GM18502 (cell line): ENCODE measurements around the gene LPCAT1.
"Not testable (repeated sequence)": the region's sequence is repeated elsewhere in the genome, so short reads cannot be mapped to it uniquely, and the experiment has no call there.

Source experiments
- ATAC-seq: cut with Tn5 transposase; IDR thresholded peaks from one replicate; pipeline ENCODE4 v1.9.1; 2021; ENCODE audit warnings: mild to moderate bottlenecking; ENCODE audit not compliant: unreplicated experiment, poor library complexity

The LPCAT1 gene

DNA sequence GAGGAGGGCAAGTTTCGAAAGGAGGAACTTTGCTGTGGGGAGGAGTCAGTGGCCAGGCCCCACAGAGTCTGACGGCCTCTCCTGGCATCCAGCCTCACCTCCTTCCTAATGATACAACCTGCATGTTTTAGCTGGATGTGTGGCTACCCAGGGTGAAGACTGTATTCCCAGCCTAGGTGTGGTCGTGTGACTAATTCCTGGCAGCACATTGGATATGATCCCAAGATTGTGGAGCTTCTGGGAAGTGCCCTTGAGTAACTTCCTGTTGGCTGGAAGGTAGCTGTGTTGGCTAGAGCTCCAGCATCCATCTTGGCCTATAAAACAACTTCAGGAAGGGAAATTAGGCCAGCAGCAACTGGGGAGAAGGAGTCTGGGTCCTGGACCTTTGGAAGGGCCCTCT is 19.0 kb upstream of the LPCAT1 start:
- no peak for ATAC-seq

DNA sequence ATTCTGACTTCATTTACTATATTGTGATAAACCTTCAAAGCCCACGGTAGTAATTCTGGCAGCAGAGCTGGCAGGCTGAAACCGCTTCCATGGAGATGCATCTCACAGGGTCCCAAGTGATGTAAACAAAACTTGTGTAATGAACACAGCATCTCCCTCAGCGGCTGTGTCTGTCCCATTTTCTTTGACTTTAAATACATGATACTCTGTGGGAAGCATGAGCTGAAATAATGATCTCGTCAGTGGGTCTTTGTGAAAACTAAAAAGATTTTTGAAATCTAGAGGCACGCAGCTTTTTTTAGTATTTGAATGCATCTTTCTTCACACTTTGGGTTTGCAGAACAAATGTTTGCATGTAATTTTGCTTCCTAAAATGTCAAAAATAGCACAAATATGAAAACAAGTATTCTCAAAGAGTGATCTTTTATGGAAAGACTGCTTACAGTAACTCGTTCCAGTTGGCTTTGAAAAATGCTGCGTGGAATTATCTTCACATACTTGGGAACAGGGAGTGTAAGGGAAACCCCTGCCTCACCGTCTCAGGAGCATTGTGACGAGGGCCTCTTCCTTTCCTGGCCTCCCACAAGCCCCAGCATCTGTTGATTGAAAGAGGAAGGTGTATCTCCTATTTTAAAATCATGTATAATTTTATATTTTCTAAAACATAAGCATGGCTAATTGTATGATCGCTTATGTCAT is 18.1 kb upstream of the LPCAT1 start:
- ATAC-seq = no peak

DNA sequence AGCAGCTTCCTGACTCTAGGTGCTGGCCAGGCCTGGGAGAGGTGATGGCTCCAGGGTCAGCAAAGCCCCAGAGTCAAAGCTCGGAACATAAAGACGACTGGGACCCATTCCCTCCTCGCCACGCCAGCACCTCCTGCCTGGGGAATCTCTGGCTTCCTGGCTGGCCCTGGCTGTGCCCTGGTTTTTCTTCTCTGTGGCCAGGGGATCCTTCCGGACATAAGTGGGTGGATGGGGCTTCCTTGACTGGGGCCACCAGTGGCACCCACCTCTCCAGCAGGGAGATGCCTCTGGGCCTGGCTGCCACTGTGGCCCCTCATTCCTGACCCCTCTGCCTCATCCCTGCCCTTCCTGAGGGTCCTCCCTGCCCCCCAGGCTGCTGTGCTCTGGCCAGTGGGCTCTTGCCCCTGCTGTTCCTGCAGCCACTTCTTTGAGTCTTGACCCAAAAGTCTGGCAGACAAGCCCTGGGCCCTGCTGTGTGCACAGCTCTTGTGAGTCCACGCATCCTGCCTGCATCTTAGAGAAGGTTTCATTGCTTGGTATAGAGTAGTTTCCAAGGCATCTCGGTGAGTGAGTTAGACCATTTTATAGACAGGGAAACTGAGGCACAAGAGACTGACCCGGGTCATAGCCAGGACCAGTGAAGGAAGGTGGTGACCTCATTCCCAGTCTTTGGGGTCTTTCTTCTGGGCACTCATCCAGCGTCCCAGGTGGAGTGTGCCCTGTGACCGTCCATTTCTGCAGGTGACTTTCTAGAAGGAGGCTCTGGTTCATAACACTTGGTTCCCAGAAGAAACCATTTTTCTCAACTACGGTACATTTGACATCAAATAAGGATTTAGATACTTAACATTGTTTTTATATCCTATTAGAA is 17.3 kb upstream of the LPCAT1 start:
- ATAC-seq = no peak

DNA sequence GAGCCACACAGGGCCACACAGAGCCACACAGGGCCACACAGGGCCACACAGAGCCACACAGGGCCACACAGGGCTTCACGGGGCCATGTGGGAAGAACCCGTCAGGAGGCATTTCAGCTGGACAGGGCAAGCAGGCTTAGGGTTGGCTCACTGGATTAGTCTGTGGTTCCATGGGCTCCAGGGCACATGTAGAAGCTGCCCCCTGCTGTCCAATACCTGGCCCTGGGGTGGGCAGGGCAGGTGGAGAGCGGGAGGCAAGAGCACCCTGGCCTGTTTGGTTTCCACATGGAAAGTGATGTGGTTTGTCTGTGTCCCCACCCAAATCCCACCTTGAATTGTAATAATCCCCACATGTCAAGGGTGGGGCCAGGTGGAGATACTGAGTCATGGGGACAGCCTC is 16.4 kb upstream of the LPCAT1 start:
- ATAC-seq = no peak

DNA sequence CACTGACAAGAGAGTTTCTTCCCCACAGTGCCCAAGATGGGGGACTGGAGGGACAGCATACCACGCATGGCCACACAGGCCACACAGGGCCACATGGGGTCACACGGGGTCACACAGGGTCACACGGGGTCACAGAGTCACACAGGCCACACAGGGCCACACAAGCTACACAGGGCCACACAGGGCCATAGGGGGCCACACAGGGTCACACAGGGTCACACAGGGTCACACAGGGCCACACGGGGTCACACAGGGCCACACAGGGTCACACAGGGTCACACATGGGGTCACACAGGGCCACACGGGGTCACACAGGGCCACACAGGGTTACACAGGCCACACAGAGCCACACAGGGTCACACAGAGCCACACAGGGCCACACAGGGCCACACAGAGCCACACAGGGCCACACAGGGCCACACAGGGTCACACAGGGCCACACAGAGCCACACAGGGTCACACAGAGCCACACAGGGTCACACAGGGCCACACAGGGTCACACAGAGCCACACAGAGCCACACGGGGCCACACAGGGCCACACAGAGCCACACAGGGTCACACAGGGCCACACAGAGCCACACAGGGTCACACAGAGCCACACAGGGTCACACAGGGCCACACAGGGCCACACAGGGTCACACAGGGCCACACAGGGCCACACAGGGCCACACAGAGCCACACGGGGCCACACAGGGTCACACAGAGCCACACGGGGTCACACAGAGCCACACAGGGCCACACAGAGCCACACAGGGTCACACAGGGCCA is 15.8 kb upstream of the LPCAT1 start:
- not testable (repeated sequence) for ATAC-seq

DNA sequence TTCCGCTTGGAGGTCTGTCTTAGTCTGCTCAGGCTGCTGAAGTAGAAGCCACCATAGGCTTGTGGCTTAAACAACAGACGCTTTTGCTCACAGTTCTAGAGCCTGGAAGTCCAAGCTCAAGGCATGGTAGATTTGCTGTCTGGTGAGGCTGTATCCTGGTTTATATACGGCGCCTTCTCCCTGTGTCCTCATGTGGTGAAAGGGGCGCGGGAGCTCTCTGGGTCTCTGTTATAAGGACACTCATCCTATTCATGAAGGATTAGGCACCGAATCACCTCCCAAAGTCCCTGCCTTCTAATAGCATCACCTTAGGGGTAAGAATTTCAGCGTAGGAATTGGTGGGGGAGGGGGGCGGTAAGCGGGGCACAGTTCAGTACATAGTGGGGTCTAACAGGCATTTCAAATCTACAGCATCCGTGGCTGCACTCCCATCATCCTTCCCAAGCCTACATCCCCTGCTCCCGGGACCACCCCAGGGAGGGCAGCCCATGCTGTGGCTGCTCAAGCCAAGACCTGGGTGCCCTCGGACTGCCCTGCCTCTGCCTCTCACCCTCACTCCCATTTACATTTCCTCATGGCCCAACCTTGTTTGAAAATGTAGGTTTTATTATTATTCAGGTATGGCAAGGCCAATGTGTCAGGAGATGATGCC is 15.1 kb upstream of the LPCAT1 start:
- no peak for ATAC-seq

DNA sequence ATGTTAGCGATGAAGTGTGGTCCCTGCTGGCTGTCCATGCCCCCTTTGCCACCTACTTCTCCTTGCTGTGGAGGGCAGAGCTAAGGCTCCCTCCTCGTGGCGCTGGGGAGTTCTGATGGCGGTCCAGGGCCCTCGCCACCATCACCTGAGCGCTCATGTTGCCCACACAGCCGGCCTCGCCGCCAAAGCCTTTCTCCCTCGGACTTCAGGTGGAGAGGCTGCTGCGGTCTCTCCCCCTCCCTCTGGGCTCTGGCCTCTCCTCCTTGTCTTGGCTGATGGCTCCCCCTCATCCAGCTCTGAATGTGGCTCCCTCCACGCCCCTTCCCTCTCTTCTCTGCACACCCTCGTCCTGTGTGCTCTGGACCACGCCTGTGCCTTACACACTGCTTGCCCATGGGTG is 14.5 kb upstream of the LPCAT1 start:
- no peak for ATAC-seq

DNA sequence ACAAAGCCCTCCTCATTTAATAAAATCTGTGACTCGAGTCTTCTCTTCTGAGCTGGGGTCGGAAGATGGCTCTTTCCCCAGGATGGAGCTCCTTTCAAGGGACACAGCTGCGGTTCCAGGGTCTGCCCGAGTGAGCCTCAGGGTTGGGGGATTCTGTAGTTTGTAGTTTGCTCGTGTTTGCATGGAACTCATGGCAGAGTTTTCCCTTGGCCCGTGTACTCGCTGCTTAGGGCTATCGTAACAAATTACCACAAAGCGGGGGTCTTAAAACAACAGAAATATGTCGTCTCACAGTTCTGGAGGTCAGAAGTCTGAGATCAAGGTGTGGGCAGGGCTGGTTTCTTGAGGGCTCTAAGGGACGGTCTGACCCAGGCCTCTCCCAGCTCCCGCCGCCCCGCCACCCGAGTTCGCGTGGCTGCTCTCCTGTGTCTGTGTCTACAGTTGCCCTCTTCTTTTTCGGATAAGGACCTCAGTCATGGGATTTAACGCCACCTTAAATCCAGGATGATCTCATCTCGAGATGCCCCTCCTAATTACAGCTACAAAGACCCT is 13.9 kb upstream of the LPCAT1 start:
- no peak for ATAC-seq

DNA sequence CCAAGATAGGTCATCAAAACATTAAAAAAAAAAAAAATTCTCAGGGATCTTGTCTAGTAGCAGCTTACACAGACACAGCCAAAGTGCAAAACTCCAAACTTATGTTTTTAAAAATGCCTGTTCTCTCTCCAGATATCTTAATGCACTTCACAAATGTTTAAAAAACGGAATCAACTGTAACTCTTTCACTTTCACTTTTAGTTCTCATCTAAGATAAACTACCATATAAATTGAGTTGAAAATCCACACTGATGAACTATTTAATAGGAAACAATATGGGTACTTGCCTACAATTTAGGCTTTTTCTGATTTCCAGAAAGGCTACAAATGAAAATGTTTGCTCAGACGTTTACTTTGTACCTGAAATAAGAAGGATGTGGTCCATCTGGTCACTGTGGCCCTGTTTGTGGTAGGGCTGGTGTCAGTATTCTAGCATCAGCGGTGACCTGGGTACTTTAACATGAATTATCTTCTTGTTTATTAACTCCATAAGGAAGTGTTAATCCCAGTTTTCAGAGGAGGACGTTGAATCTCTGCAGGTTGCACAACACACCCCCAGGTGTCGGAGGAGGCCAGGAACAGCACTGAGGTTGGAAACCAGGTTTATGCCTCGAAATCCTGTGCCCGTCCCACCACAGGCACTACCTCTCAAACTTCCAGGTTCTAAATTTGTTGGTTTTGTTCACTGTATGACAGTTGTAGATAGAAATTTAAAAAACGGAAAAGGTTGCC is 13.3 kb upstream of the LPCAT1 start:
- ATAC-seq = no peak

DNA sequence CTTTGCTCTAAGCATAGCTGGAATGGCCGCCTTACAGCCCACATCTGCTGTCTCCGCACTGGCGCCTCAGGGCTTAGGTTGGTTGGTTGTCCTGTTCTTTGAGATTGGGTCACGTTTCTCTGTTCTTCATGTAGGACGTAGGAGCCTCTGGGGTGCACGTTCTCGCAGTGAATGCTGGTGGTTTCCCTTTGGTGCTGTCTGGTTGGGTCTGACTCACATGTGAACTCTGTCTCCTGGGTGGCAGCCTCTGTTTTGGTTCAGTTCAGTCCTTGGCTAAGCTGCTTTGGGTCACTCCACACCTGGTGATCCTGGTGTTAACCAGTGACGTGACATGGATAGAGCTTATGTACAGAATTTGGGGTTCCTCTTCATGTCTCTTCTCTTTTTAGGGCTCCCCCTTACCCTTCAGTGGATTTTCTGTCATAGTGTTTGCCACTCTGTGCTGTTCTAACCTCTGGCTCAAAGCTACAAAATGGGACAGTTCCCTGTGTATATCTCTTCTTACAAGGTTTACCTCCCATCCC is 12.6 kb upstream of the LPCAT1 start:
- ATAC-seq = peak; percentile 98

DNA sequence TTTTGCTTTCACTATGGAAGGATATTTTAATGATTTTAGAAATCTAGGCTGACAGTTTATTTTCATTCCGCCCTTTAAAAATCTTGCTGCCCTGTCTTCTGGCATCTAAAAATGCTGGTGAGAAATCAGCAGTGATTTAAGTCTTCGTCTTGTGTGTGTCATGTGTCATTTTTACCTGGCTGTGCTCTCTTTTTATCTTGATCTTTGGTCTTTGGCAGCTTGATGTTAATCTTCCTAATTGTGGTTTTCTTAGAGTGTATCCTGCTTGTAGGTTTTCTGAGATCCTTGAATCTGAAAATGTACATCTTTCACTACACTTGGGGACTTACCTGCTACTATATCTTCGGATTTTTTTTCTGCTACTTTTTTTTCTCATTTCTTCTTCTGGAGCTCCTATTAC is 11.9 kb upstream of the LPCAT1 start:
- no peak for ATAC-seq

DNA sequence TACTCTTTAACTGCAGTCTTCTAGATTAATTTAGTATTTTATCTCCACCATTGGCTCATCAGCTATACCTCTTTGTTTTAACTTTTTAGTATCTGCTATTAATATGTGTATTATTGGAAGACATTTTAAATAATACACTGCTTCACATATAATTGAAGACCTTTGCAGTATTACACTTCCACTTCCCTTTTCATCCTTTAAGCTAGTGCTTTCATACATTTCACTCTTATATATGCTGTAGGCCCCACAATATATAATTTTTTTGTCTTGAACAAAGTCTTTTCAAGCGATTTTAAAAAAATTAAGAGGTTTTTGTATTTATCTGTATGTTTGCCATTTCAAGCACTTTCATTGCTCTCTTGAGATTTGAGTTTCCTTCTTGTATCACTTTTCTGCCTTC is 8.6 kb upstream of the LPCAT1 start:
- ATAC-seq = no peak

DNA sequence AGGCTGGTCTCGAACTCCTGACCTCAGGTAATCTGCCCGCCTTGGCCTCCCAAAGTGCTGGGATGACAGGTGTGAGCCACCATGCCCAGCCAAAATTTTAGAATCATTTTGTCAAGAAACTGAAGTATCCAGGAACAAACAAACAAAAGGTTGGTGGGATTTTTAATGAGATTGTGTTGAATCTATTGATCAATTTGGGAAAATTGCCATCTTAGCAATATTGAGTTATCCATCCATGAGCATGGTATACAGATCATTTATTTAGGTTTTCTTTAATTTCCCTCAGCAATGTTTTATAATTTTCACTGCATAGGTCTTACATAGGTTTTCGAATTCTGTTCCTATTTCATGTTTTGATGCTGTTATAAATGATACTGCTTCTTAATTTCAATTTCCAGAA is 5.7 kb upstream of the LPCAT1 start:
- ATAC-seq = no peak

DNA sequence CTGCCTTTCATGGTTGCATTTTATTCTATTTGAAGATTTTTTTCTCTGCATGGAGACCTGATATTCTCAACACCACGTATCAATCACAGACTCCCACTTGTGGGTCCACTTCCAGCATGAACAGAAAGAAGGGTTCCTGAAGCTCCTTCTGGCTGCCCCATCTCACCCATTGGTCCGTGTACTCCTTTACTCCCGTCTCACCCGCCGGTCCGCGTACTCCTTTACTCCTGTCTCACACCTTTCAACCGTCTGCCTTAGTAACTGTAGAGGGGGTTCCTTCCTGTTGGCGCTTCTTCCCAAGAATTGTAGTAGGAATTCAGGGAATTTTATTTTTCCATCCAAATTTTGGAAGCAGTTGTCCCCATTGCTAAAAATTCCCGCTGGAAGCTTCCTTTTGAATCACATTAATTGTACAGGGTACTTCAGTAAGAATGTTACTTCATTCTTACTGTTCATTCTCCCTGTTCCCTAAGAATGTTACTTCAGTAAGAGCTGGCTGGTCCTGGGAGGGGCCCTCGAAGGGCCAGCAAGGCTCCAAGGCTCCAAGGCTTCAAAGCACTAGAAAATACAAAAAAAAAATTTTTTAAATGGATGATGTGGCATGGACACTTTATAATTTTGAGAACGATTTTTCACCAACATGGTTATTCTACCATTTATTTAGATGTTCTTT is 3.9 kb upstream of the LPCAT1 start:
- ATAC-seq = no peak

DNA sequence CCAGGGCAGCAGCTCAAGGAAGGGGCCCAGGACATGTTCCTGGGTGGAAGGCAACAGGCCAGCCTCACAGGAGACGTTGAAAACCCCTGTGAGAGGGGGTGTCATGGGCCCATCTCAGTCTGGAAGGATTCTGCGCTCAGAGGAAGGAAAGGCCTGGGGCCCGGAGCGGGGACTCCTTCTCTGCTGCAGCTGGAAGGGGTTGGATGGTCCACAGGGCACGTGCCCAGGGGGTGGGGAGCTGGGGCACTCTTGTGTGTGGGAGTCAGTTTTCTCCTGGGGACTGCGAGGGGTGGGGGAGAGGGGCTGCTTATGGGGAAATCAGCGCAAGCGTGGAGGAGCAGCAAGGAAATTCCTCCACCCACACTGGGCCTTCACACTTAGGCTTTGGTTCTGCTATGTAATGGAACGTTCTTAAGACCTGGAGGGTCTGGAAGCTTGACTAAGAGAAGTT is 2.9 kb upstream of the LPCAT1 start:
- ATAC-seq = no peak

DNA sequence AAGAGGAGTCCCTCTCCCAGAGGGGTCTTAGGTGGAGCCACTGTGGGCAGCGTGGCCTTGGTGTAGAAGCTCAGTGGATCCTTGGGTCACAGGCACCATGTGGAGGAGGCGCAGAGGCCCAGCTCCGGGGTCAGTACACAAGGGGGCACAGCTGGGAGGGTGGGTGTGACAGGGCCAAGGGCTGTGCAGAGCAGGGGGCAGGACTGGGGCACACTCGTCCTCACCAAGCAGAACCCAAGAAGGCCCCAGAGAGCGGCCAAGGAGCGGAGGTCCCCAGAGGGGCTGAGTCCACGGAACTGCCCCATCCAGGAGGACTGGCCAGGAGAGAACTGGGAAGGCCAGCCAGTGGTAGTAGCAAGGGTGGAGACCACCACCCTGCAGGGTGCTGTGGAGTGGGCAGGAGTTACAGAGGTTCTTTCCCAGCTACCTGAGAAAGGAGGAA is 2.5 kb upstream of the LPCAT1 start:
- ATAC-seq = no peak

DNA sequence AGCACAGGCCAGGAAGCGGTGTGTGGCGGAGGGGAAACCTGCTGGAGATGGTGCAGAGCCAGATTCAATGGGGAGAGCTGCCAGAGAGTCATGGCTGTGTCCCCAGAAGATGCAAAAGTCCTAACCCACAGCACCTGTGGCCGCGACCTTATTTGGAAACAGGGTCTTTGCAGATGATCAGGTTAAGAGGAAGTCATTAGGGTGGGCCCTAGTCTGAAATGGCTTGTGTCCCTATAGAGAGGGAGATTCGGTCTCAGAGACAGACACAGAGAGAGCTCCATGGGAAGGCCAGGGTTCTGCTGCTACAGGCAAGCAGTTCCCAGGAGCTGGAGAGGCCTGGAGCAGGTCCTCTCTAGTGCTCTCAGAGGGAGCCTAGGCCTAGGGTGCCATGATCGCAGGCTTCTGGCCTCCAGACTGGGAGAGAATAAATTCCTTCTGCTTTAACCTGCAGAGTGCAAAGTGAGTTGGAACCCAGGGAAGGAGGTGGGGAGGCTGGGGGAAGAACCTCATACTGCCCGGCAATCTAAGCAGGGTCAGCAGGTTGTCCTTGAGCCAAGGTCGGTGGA is 1.9 kb upstream of the LPCAT1 start:
- ATAC-seq = no peak

DNA sequence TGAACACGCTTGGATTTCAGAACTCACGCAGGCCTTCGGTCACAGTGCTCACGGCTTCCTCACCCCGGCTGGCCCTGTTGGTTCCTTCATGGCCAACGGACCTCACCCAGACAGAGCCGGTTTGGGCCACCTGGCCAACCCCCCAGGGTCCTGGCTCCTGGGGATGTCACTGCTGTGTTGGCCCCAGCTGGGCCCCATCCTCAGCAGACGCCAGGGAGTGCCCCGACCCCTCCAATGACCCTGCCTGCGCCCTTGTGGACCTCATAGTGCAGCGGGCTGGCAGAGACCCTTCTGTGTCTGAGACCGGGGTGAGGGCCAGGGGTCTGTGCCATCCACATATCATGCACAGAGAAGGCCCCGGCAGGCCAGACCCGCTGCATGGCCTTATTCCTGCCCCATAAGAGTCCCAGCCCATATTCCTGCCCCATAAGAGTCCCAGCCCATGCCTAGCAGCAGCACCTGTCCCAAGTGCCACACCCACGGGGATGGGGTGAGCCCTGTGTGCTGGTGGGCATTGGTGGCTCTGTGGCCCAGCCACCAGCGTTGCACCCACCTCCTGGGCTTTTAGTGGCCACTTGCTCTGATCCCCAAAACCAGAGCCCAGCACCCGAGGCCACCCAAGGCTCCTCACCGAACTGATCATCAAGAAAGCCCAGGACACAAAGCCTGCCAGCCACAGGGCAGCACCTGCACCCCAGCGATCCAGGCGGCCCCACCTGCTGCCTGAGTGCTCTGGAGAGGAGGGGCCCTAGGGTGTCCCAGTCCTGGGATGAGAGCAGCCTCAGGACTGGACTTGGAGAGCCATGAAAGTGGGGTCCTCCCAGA is 1.3 kb upstream of the LPCAT1 start:
- ATAC-seq = no peak
